Activated naive CD8-positive, alpha-beta T cell treated with anti-CD3 and anti-CD28 coated beads, Interleukin-2, amount 50 U/mL, for 16 hours (primary cell): ENCODE measurements around the gene SDSL.

ENCODE experiments used
- DNase-seq: peaks from one replicate; pipeline ENCODE4 v3.0.0-alpha.2; 2020; ENCODE audit warnings: low read depth, low spot score

The SDSL gene

DNA sequence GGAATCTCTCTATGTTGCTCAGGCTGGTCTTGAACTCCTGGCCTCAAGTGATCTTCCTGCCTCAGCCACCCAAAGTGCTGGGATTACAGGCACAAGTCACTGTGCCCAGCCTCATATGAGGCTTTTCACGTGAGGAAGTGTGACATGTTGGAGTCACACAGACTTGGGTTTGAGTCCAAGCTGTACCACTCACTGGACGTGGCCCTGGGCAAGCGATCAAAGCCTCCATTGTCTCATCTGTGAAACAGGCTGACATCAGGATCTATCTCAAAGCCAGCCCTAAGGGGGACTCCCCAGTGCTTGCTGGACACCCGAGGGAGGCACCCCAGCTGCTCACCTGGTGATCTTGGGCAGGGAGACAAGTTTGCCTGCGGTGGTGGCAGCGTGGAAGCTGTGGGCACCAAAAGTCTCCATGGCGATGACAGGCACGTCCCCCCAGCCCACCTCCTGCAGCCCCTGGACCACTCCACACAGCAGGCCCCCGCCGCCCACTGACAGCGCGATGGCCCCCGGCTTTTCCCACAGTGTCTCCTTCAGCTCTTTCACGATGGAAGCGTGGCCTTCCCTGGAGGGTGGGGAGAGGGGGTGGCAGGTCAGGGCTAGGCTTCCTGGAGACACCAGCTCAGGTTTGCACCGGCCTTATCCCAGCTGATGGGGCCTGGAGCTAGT lies 25.2 kb upstream of the SDSL start:
- DNase-seq = no peak

GRCh38 chr12:113397497-113398197 lies 24.5 kb upstream of the SDSL start:
- no peak for DNase-seq

DNA sequence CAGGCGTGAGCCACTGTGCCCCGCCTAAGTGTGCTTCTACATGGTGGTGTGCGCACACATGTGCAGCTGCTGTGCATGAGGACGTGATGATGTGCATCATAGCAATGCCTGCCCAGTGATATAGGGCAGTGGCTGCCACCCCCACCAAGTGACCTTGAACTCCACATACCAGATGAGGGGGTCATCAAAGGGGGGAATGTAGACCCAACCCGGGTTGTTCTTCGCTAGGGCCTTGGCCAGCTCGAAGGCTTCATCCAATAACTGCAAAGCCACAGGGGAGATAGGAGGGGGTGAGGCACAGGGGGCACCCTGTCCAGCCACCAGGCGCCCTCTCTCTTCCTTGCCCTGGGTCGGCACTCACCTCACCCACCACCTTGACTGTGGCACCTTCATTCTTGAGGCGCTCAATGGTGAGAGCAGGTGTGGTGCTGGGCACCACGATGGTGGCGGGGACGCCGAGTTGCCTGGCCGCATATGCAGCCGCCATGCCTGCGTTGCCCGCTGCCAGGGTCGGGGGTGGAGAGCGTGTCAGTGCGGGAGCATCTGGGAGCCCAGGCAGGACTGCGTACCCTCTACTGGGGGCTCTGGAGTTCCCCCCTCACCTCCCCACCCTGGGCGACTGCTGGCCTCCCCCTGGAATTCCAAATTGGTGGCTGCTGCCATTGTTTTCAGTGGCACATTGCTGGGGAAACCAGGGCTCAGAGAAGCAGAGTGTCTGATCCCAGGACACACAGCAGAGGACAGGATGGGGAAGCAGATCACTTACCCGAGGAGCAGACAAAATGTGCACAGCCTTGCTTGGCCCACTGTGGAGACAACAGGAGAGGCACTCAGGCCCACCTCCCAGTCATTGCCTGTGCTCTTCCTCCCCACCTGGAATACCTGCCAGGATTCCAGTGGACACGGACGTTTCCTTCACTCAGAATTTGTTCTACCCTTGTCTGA lies 23.6 kb upstream of the SDSL start:
- DNase-seq = no peak

DNA sequence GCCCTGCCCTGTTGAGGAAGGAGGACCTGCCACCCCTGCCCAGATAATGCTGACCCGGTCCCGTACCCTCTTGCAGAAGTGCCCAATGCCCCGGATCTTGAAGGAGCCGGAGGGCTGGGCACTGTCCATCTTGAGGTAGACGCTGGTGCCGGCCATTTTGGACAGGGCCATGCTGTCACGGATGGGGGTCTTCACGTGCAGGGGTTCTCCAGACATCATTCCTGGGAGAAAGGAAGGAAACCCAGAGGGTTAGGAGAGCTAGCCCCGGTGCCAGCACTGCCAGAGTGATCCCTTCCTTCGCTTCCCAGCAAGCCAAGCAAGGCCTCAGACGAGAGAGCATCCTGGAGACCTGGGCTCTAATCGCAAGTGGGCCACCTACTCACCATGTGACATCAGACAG lies 22.7 kb upstream of the SDSL start:
- no peak for DNase-seq

GRCh38 chr12:113400362-113400761 lies 21.8 kb upstream of the SDSL start:
- DNase-seq = no peak

GRCh38 chr12:113401066-113402000 lies 20.8 kb upstream of the SDSL start:
- DNase-seq = no peak

- no peak for DNase-seq
These were observed 19.5 kb upstream of the SDSL start for GRCh38 chr12:113402586-113403260.

DNA sequence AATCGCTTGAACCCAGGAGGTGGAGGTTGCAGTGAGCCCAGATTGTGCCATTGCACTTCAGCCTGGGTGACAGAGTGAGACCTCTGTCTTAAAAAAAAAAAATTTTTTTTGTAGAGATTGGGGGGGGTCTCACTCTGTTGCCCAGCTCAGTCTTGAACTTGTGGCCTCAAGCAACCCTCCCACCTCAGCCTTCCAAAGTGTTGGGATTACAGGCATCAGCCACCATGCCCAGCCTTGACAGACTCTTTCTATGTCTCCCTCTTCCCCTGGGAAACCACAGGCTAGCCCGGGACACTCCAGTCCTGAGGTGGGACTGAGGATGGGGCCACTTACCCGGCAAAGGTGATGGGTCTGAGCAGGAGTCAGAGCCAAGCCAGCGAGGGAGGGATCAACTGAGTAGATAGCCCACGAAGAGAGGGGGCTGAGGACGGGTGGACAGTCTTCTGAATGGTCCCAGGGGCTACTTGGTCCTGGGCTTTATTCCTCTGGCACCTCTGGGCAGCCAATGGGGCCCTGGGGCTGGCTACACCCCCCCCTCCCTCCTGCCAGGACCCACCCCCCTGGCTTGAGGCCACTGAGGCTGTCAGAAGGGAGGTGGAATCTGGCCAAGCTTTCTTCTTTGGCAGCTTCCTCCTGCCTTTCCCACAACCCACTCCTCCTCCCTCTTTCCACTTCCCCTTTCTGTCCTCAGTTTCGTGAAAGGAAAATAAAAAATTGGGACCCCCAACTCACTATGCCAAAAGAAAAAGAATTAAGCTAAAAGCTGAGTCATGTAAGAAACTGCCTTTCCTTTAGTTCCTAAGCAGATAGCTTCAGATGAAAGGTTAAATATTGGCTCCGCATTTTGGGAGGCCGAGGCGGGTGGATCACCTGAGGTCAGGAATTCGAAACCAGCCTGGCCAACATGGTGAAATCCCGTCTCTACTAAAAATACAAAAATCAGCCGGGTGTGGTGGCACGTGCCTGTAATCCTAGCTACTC lies 18.5 kb upstream of the SDSL start, which contains the start of gene SDS:
Gene SDS, minus strand, starts transcription at position 453 of the 981 bp plus-strand sequence. CDS start 4,179 bp downstream, outside the sequence.
- no peak for DNase-seq

DNA sequence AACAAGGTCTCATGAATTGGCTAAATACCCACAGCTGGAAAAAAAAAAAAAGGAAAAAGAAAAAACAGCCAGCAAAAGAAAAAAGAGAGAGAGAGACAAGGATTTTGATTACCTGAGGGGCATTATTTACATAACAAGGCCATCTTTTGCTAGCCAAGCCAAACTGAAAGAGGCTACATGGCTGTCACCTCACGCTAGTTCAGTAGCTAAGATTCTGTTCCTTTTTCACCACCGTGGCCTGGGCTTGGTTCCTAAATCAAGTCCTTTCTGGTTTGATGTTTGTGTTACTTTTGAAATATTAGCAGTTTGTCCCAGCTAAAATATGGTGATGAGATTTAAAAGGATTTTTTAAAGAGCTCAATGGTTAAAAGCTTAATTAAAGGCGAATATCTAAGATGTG lies 16.5 kb upstream of the SDSL start:
- no peak for DNase-seq

- no peak for DNase-seq
These were observed 14.1 kb upstream of the SDSL start for GRCh38 chr12:113407931-113408600.

- DNase-seq = no peak
These were observed 13.4 kb upstream of the SDSL start for GRCh38 chr12:113408756-113409298.

DNA sequence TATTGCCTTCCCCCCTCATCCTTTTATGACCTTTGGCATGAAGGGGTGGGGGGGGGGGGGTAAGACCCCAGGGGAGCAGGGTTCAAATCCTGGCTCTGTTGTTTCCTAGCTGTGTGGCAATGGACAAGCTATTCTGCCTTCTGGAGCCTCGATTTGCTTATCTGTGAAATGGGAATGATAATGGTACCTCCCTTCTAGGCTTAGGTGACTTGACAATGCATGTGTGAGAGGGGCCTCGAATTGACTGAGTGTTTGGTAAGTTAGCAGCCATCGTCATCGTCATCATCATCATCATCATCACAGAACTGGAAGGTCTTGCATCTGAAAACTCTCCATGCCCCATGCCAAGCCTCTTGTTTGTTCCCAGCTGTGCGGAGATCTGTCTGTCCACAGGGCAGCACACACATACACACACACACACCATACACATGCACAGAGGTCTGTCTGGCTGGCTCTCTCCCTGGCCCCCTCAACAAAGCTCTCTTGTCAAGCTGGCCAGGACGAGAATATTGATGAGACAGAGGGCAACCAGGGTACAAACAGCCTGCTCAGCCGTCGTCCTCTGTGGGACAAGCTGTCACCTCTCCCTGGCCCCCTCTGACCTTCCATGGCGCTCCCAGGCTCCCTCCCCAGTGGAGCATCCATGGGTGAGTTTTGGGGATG lies 12.6 kb upstream of the SDSL start:
- DNase-seq = no peak

GRCh38 chr12:113413488-113413939 lies 8.7 kb upstream of the SDSL start:
- DNase-seq = no peak

- DNase-seq = no peak
These were observed 7.6 kb upstream of the SDSL start for GRCh38 chr12:113414519-113415038.

- no peak for DNase-seq
These were observed 6.0 kb upstream of the SDSL start for GRCh38 chr12:113416091-113416754.

- DNase-seq = no peak
These were observed 3.8 kb upstream of the SDSL start for GRCh38 chr12:113418213-113418879.
